PC-3 (cell line): ENCODE measurements around the gene LYZL2. TPM values are rescaled to one million over a fixed set of nuclear protein-coding genes. Genes with fewer than 3 reads are reported as not detected.
"Not testable (repeated sequence)": the region's sequence is repeated elsewhere in the genome, so short reads cannot be mapped to it uniquely, and the experiment has no call there.

Source experiments
- ATAC-seq: fragments of 200-7000 bp; cut with Tn5 transposase; 2 replicates; pipeline ENCODE4 v1.9.1; 2020; ENCODE audit warnings: mild to moderate bottlenecking, moderate library complexity
- BruUV-seq: library from RNA; stranded (reverse); fragments of 400-500 nt; replicated peaks from 2 replicates; lab custom pipeline; 2021; lab: Mats Ljungman, UMichigan
- CTCF ChIA-PET: fragments of 300-600 bp; sonication (Branson Sonifier 250); formaldehyde crosslinking; loops from one replicate; lab custom pipeline; 2022; ENCODE audit warnings: antibody characterized with exemption; lab: Charles Lee
- POLR2A ChIA-PET: fragments of 300-600 bp; sonication (Branson Sonifier 250); formaldehyde crosslinking; loops from one replicate; lab custom pipeline; 2022; ENCODE audit warnings: antibody characterized with exemption; ENCODE audit not compliant: unreplicated experiment; lab: Charles Lee
- DNase-seq: peaks from one replicate; pipeline ENCODE4 v3.0.0-alpha.2; 2015
- H2AFZ ChIP-seq: fragments of 300-600 bp; sonication (generic); 2 replicates; pipeline ENCODE4 v1.6.0; 2016; ENCODE audit warnings: antibody characterized with exemption, low read length
- H3F3A ChIP-seq: fragments of 300-600 bp; sonication (generic); one replicate; pipeline ENCODE4 v1.6.0; 2017; ENCODE audit warnings: antibody characterized with exemption, low read length, control low read depth, mild to moderate bottlenecking; ENCODE audit not compliant: unreplicated experiment
- H3K27ac ChIP-seq: fragments of 300-600 bp; sonication (generic); 2 replicates; pipeline ENCODE4 v1.5.1; 2016; ENCODE audit warnings: mild to moderate bottlenecking, low read length
- H3K27me3 ChIP-seq: fragments of 300-600 bp; sonication (generic); 2 replicates; pipeline ENCODE4 v1.6.1; 2016; ENCODE audit warnings: low read length, mixed read lengths
- H3K36me3 ChIP-seq: fragments of 300-600 bp; sonication (generic); 2 replicates; pipeline ENCODE4 v1.6.1; 2016; ENCODE audit warnings: low read depth, mixed run types, low read length, mixed read lengths
- H3K4me1 ChIP-seq: fragments of 300-600 bp; sonication (generic); 2 replicates; pipeline ENCODE4 v1.5.1; 2016; ENCODE audit warnings: low read length; ENCODE audit not compliant: insufficient read depth
- H3K4me2 ChIP-seq: fragments of 300-600 bp; sonication (generic); 2 replicates; pipeline ENCODE4 v1.6.0; 2016; ENCODE audit warnings: low read length
- H3K4me3 ChIP-seq: fragments of 300-600 bp; sonication (generic); 2 replicates; pipeline ENCODE4 v1.5.1; 2016; ENCODE audit warnings: mild to moderate bottlenecking, low read length, mixed read lengths
- H3K79me2 ChIP-seq: fragments of 300-600 bp; sonication (generic); 2 replicates; pipeline ENCODE4 v1.6.1; 2017; ENCODE audit warnings: low read length, mixed read lengths
- H3K9ac ChIP-seq: fragments of 300-600 bp; sonication (generic); 2 replicates; pipeline ENCODE4 v1.6.0; 2016; ENCODE audit warnings: mild to moderate bottlenecking, low read length
- H3K9me2 ChIP-seq: fragments of 300-600 bp; sonication (generic); replicated peaks from 2 replicates; pipeline ENCODE4 v1.6.1; 2016; ENCODE audit warnings: mixed run types, low read length, mixed read lengths
- H3K9me3 ChIP-seq: fragments of 300-600 bp; sonication (generic); 2 replicates; pipeline ENCODE4 v1.6.1; 2016; ENCODE audit warnings: low read length, mixed read lengths
- H4K20me1 ChIP-seq: fragments of 300-600 bp; sonication (generic); 2 replicates; pipeline ENCODE4 v1.6.1; 2016; ENCODE audit warnings: low read length, mixed read lengths
- CTCF ChIP-seq: fragments of 300-600 bp; sonication (generic); conservative IDR thresholded peaks from 2 replicates; pipeline ENCODE4 v1.5.1; 2017; ENCODE audit warnings: antibody characterized with exemption, low read depth, mild to moderate bottlenecking, low read length
- EZH2 ChIP-seq: fragments of 300-600 bp; sonication (generic); IDR thresholded peaks from one replicate; pipeline ENCODE4 v1.6.1; 2017; ENCODE audit warnings: antibody characterized with exemption, mild to moderate bottlenecking, low read length; ENCODE audit not compliant: unreplicated experiment
- EZH2phosphoT487 ChIP-seq: fragments of 300-600 bp; sonication (generic); IDR thresholded peaks from 2 replicates; pipeline ENCODE4 v1.6.1; 2018; ENCODE audit warnings: mild to moderate bottlenecking, antibody characterized with exemption, low read length, borderline replicate concordance
- intact Hi-C: fragments of 100-400 bp; cut with micrococcal nuclease; formaldehyde crosslinking; loops from 2 replicates; pipeline ENCODE4 v1.9.0; 2023
- total RNA-seq: library from RNA; depleted of rRNA; stranded (reverse); fragments of >200 nt; gene quantifications from 2 replicates; pipeline ENCODE4 v1.2.3, GENCODE V29; 2014

LYZL2 gene
- total RNA-seq, 1 experiment from 2014 or later: not detected

DNA sequence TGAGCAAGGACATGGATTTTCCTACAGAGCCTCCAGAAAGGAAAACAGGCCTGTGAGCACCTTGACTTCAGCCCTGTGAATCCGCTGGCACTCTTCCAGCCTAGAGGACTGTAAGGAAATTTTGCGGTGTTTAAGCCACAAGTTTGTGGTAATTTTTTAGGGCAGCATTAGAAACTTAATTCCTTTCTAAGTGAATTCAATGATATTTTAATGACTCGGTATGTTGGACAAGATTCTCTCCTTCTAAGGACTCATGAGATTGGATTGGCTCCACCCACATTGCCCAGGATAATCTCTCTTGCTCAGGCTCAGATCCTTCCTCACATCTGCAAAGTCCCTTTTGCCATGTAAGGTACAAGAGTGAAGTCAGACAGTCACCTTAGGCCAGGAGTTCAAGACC lies 4.5 kb downstream of the LYZL2 start:
- Histone ChIP-seq H3K27me3 (no peaks in the 10 kb centered on the region), H3K9me2 (no peaks in the 10 kb centered on the region), H3K4me3 (no peak overlapping the region), H2AFZ (no peak overlapping the region), H3K79me2 (no peaks in the 10 kb centered on the region), H3K27ac (no peak overlapping the region), H3K36me3 (no peaks in the 10 kb centered on the region), H3K4me2 (no peak overlapping the region), H3K9ac (no peak overlapping the region), H3F3A (no peaks in the 10 kb centered on the region), H3K4me1 (no peaks in the 10 kb centered on the region), H4K20me1 (no peaks in the 10 kb centered on the region), H3K9me3 (no peaks in the 10 kb centered on the region)
- no peak for TF ChIP-seq CTCF
- TF ChIP-seq EZH2: no peak
- TF ChIP-seq EZH2phosphoT487: no peak
- no TSS peak for BruUV-seq
- ATAC-seq (no peak), DNase-seq (no peak)
- CTCF ChIA-PET: no interaction called here
- POLR2A ChIA-PET: no interaction called here
- intact Hi-C loops: no loop called here

GRCh38 chr10:30619966-30620365 lies 9.6 kb downstream of the LYZL2 start:
- no peak overlapping the region for H2AFZ ChIP-seq
- H3K4me2 ChIP-seq: no peak overlapping the region
- H3K9me3 ChIP-seq: no peaks in the 10 kb centered on the region
- no peak for DNase-seq
- no peak for ATAC-seq
- H3K27ac ChIP-seq: no peak overlapping the region
- CTCF ChIA-PET: no interaction called here
- intact Hi-C loops: no loop called here
- no peaks in the 10 kb centered on the region for H3K4me1 ChIP-seq
- no TSS peak for BruUV-seq
- H3K27me3 ChIP-seq: no peaks in the 10 kb centered on the region
- no peaks in the 10 kb centered on the region for H4K20me1 ChIP-seq
- H3K36me3 ChIP-seq: no peaks in the 10 kb centered on the region
- TF ChIP-seq EZH2phosphoT487 (no peak), EZH2 (no peak), CTCF (no peak)
- H3K79me2 ChIP-seq: no peaks in the 10 kb centered on the region
- H3K9ac ChIP-seq: no peak overlapping the region
- no peaks in the 10 kb centered on the region for H3F3A ChIP-seq
- no peaks in the 10 kb centered on the region for H3K9me2 ChIP-seq
- H3K4me3 ChIP-seq: no peak overlapping the region
- POLR2A ChIA-PET: no interaction called here

DNA sequence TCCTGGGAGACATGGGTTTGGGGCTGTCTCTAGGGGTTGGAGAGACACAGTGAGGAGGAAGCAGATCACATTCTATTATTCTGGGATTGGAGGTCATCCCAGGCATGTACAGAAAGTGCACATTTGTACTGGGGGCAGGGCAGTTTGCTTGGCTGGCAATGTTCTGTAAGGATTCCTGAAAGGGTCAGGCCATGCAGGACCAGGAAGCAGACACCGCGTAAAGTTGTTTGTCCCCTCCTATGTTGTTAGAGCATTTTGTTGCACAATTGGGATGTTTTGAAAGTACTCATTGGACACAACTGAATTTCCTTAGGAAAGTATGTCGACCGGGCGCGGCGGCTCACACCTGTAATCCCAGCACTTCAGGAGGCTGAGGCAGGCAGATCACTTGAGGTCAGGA lies 12.5 kb downstream of the LYZL2 start:
- Histone ChIP-seq H3K4me1 (no peaks in the 10 kb centered on the region), H3K4me3 (no peak overlapping the region), H3K9ac (no peak overlapping the region), H3K36me3 (no peaks in the 10 kb centered on the region), H4K20me1 (no peaks in the 10 kb centered on the region), H3K27me3 (no peaks in the 10 kb centered on the region), H3K79me2 (no peaks in the 10 kb centered on the region), H3K4me2 (no peak overlapping the region), H3F3A (no peaks in the 10 kb centered on the region), H3K9me3 (no peaks in the 10 kb centered on the region), H3K27ac (no peak overlapping the region), H3K9me2 (no peaks in the 10 kb centered on the region), H2AFZ (no peak overlapping the region)
- ChIA-PET CTCF (no interaction called here), POLR2A (no interaction called here)
- intact Hi-C loops: no loop called here
- DNase-seq (no peak), ATAC-seq (no peak)
- TF ChIP-seq EZH2phosphoT487 (no peak), CTCF (no peak), EZH2 (no peak)
- BruUV-seq: no TSS peak

DNA sequence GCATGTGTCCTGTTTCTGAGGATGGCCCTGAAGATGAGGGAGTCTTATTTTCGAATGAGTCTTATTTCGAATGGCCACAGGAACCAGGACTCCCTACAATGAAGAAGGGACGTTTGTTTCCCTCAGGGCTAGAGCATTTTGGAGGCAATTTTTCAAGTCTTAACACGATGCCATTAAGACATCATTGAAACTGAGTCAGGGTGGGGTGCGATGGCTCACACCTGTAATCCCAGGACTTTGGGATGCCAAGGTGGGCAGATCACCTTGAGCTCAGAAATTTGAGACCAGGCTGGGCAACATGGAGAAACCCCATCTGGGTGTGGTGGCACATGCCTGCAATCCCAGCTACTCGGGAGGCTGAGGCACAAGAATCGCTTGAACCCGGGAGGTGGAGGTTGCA lies 18.5 kb downstream of the LYZL2 start:
- CTCF ChIA-PET, DNase-seq, H3K36me3 ChIP-seq, ATAC-seq, POLR2A ChIA-PET, H4K20me1 ChIP-seq, H3K79me2 ChIP-seq, H3K4me1 ChIP-seq, H3K9me2 ChIP-seq, H3K9me3 ChIP-seq, H3F3A ChIP-seq, H3K27me3 ChIP-seq, intact Hi-C loops, H3K4me2 ChIP-seq, H3K27ac ChIP-seq, H3K9ac ChIP-seq, H3K4me3 ChIP-seq, BruUV-seq, H2AFZ ChIP-seq: not testable (repeated sequence)
